DMS114 treated with DMSO at 0.1 percent for 48 hours (cell line): ENCODE results near the gene PLBD2.
A peak's percentile ranks its signal among the peaks of the same experiment; 100 is the strongest.

Source experiments
- DNase-seq: peaks from one replicate; lab custom pipeline; 2025; ENCODE audit not compliant: unreplicated experiment; lab: John Stamatoyannopoulos, UW

Gene PLBD2

GRCh38 chr12:113358381-113359132, at the start of gene PLBD2:
Gene PLBD2, plus strand, starts transcription at chr12:113358587. Its CDS starts 14 bp downstream, at chr12:113358601.
- peak; percentile 87 for DNase-seq

- DNase-seq: no peak
Measured at GRCh38 chr12:113310489-113310888, 47.9 kb upstream of the PLBD2 start.

- DNase-seq: no peak
Measured at GRCh38 chr12:113314121-113314529, 44.3 kb upstream of the PLBD2 start.

- DNase-seq: no peak
Measured at GRCh38 chr12:113315358-113315757, 43.0 kb upstream of the PLBD2 start.

GRCh38 chr12:113316155-113316554, 42.2 kb upstream of the PLBD2 start:
- DNase-seq: no peak

GRCh38 chr12:113317122-113317521, 41.3 kb upstream of the PLBD2 start:
- no peak for DNase-seq

GRCh38 chr12:113318046-113318656, 40.2 kb upstream of the PLBD2 start:
- DNase-seq: no peak

- DNase-seq: no peak
Measured at GRCh38 chr12:113318900-113319628, 39.3 kb upstream of the PLBD2 start.

- no peak for DNase-seq
Measured at GRCh38 chr12:113320401-113320800, 38.0 kb upstream of the PLBD2 start.

- DNase-seq: no peak
Measured at GRCh38 chr12:113322343-113322742, 36.0 kb upstream of the PLBD2 start.

GRCh38 chr12:113325916-113326315, 32.5 kb upstream of the PLBD2 start:
- DNase-seq: no peak

- DNase-seq: no peak
Measured at GRCh38 chr12:113326775-113327395, 31.5 kb upstream of the PLBD2 start.

- no peak for DNase-seq
Measured at GRCh38 chr12:113328368-113328889, 30.0 kb upstream of the PLBD2 start.

GRCh38 chr12:113329022-113329790, 29.2 kb upstream of the PLBD2 start:
- no peak for DNase-seq

- DNase-seq: no peak
Measured at GRCh38 chr12:113329791-113330417, 28.5 kb upstream of the PLBD2 start.

- DNase-seq: no peak
Measured at GRCh38 chr12:113330505-113330904, 27.9 kb upstream of the PLBD2 start.

GRCh38 chr12:113332688-113333417, 25.5 kb upstream of the PLBD2 start:
- no peak for DNase-seq

- DNase-seq: no peak
Measured at GRCh38 chr12:113333418-113333750, 25.0 kb upstream of the PLBD2 start.
